Measurements from ENCODE around the gene DECR2.

GRCh38 chr16:424033-424622, 22.4 kb downstream of the DECR2 start:
- TF ChIP-seq CTCF (IDR thresholded peaks at IDR 0.05) = no peak
- TF ChIP-seq EP300 (IDR thresholded peaks at IDR 0.05) = peak in 2 of 4 donors; percentile 47 to 86
- TF ChIP-seq POLR2A (IDR thresholded peaks at IDR 0.05) = no peak
- TF ChIP-seq POLR2AphosphoS5 (IDR thresholded peaks at IDR 0.05) = peak; percentile 73 to 86 (median 78)

Data from sigmoid colon (tissue), 4 donors.